GM06990 (cell line): ENCODE data around the gene CDR2.

ENCODE experiments used
- DNase-seq: peaks from one replicate; pipeline ENCODE4 v3.0.0-alpha.2; 2011; ENCODE audit not compliant: insufficient read length; ENCODE audit errors: extremely low read depth
- H3K27me3 ChIP-seq: replicated peaks from 2 replicates; pipeline ENCODE4 v1.6.0; 2011; ENCODE audit warnings: low read length; ENCODE audit not compliant: control insufficient read depth, insufficient read depth
- H3K36me3 ChIP-seq: 2 replicates; pipeline ENCODE4 v1.5.1; 2011; ENCODE audit warnings: low read length; ENCODE audit not compliant: control insufficient read depth, insufficient read depth
- H3K4me3 ChIP-seq: replicated peaks from 2 replicates; pipeline ENCODE4 v1.5.1; 2011; ENCODE audit warnings: low read depth, mild to moderate bottlenecking, control low read depth, low read length
- TF ChIP-seq, protein P1 (sequence below): IDR thresholded peaks from 2 replicates; pipeline ENCODE4 v1.5.1; 2011; ENCODE audit warnings: low read length, control low read depth, mild to moderate bottlenecking, inconsistent platforms; ENCODE audit not compliant: insufficient read depth, poor library complexity, severe bottlenecking

The CDR2 gene

GRCh38 chr16:22337045-22337444 lies 37.4 kb downstream of the CDR2 start:
- TF ChIP-seq, protein P1, sequence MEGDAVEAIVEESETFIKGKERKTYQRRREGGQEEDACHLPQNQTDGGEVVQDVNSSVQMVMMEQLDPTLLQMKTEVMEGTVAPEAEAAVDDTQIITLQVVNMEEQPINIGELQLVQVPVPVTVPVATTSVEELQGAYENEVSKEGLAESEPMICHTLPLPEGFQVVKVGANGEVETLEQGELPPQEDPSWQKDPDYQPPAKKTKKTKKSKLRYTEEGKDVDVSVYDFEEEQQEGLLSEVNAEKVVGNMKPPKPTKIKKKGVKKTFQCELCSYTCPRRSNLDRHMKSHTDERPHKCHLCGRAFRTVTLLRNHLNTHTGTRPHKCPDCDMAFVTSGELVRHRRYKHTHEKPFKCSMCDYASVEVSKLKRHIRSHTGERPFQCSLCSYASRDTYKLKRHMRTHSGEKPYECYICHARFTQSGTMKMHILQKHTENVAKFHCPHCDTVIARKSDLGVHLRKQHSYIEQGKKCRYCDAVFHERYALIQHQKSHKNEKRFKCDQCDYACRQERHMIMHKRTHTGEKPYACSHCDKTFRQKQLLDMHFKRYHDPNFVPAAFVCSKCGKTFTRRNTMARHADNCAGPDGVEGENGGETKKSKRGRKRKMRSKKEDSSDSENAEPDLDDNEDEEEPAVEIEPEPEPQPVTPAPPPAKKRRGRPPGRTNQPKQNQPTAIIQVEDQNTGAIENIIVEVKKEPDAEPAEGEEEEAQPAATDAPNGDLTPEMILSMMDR = no peak
- H3K36me3 ChIP-seq = peaks cover 10% of the 10 kb centered on the region
- no peaks in the 10 kb centered on the region for H3K27me3 ChIP-seq
- DNase-seq = no peak
- H3K4me3 ChIP-seq = no peak overlapping the region

DNA sequence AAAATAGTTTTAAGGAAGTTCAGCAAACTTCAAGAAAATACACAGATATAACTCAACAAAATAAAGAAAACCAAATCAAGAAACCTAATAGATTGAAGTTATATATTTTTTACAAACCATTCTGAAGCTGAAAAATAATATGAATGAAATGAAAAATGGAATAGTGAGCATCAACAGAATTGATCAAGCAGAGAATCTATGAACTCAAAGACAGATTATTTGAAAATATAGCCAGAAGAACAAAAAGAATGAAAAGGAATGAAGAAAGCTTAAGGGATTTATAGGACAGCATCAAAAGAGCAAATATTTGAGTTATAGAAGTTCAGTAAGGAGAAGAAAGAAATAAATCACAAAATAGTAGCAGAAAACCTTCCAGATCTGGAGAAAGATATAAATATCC lies 37.8 kb downstream of the CDR2 start:
- TF ChIP-seq, protein P1 = no peak
- Histone ChIP-seq H3K4me3 (no peak overlapping the region), H3K27me3 (no peaks in the 10 kb centered on the region), H3K36me3 (peaks cover 10% of the 10 kb centered on the region)
- DNase-seq = no peak

GRCh38 chr16:22335668-22336246 lies 38.7 kb downstream of the CDR2 start:
- Histone ChIP-seq H3K36me3 (peaks cover 10% of the 10 kb centered on the region), H3K4me3 (no peak overlapping the region), H3K27me3 (no peaks in the 10 kb centered on the region)
- no peak for DNase-seq
- TF ChIP-seq, protein P1 = no peak

- H3K36me3 ChIP-seq = peaks cover 10% of the 10 kb centered on the region
- TF ChIP-seq, protein P1 = no peak
- DNase-seq = no peak
- no peaks in the 10 kb centered on the region for H3K27me3 ChIP-seq
- H3K4me3 ChIP-seq = no peak overlapping the region
Observed at GRCh38 chr16:22333457-22333994, 40.9 kb downstream of the CDR2 start.

DNA sequence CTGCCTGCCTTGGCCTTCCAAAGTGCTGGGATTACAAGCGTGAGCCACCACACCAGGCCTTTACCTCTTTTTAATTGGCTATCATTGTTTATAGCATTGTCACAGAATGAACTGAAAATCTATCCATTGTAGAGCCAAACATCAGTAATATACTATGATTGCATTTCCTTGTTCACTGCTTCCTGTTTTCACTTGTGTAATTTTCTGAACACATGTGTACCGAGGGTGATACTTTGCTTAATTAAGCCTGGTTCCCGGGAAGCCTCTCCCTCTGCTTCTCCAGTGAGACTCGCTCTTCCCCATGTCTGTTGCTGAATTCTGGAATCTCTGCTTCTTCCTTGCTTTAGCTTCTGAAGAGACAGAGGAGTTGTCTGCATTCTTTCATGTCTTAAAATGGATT lies 44.1 kb downstream of the CDR2 start:
- TF ChIP-seq, protein P1 = no peak
- Histone ChIP-seq H3K27me3 (no peaks in the 10 kb centered on the region), H3K36me3 (peaks cover 19% of the 10 kb centered on the region), H3K4me3 (no peak overlapping the region)
- no peak for DNase-seq

DNA sequence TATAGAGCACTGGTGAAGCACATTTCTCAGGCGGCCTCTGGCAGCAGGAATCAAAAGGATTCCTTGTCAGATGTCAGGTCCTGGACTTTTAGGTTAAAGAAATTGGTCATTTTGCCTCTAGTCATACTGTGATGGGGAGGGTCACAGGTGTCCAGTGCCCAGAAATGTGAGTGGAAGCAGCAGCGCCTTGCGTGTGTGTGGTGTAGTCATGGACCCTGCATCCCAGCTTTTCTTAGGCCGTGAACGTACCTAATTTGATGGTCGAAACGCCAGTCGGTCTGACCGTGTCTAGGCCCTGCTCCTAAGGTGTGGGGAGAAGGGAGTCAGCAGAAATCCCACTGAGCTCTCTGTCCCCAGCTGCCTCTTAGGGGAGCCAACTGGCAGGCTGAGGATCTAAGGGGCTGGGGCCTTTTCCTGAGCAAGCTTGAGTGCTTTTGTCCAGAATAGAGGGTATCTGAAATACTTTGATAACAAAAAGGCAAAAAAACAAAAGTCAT lies 45.2 kb downstream of the CDR2 start:
- no peak for DNase-seq
- TF ChIP-seq, protein P1 = no peak
- H3K36me3 ChIP-seq = peaks cover 27% of the 10 kb centered on the region
- H3K27me3 ChIP-seq = no peaks in the 10 kb centered on the region
- H3K4me3 ChIP-seq = no peak overlapping the region
